Smooth muscle cell (in vitro differentiated cells): ENCODE results near the gene SMYD5. TPM values are rescaled to one million over a fixed set of nuclear protein-coding genes. Genes with fewer than 3 reads are reported as not detected.
A peak's percentile ranks its signal among the peaks of the same experiment; 100 is the strongest.

Source experiments
- DNase-seq: peaks from one replicate; lab custom pipeline; 2025; ENCODE audit not compliant: unreplicated experiment; lab: John Stamatoyannopoulos, UW
- H2AFZ ChIP-seq: fragments of 200-600 bp; sonication (generic); 2 replicates; pipeline ENCODE4 v1.6.0; 2016; ENCODE audit warnings: antibody characterized with exemption, low read depth, mild to moderate bottlenecking
- H3F3A ChIP-seq: fragments of 200-600 bp; sonication (generic); 2 replicates; pipeline ENCODE4 v1.6.0; 2017; ENCODE audit warnings: antibody characterized with exemption, low read depth
- H3K27ac ChIP-seq: fragments of 200-600 bp; sonication (generic); 2 replicates; pipeline ENCODE4 v1.5.1; 2016; ENCODE audit warnings: low read depth, mild to moderate bottlenecking
- H3K27me3 ChIP-seq: fragments of 200-600 bp; sonication (generic); 2 replicates; pipeline ENCODE4 v1.6.1; 2016; ENCODE audit warnings: low read depth, mild to moderate bottlenecking
- H3K36me3 ChIP-seq: fragments of 200-600 bp; sonication (generic); 2 replicates; pipeline ENCODE4 v1.5.1; 2016; ENCODE audit warnings: low read depth
- H3K4me1 ChIP-seq: fragments of 200-600 bp; sonication (generic); 2 replicates; pipeline ENCODE4 v1.5.1; 2016; ENCODE audit warnings: low read depth
- H3K4me2 ChIP-seq: fragments of 200-600 bp; sonication (generic); 2 replicates; pipeline ENCODE4 v1.6.0; 2016; ENCODE audit warnings: mild to moderate bottlenecking
- H3K4me3 ChIP-seq: fragments of 200-600 bp; sonication (generic); 2 replicates; pipeline ENCODE4 v1.5.1; 2016; ENCODE audit warnings: mild to moderate bottlenecking
- H3K79me2 ChIP-seq: fragments of 200-600 bp; sonication (generic); 2 replicates; pipeline ENCODE4 v1.6.0; 2016; ENCODE audit warnings: low read depth, mild to moderate bottlenecking
- H3K9ac ChIP-seq: fragments of 200-600 bp; sonication (generic); 2 replicates; pipeline ENCODE4 v1.6.0; 2016; ENCODE audit warnings: low read depth
- H3K9me3 ChIP-seq: fragments of 200-600 bp; sonication (generic); replicated peaks from 2 replicates; pipeline ENCODE4 v1.5.1; 2016; ENCODE audit warnings: low read depth
- H4K20me1 ChIP-seq: fragments of 200-600 bp; sonication (generic); 2 replicates; pipeline ENCODE4 v1.6.0; 2016; ENCODE audit warnings: low read depth
- CTCF ChIP-seq: fragments of 200-600 bp; sonication (generic); IDR thresholded peaks from 2 replicates; pipeline ENCODE4 v1.5.1; 2017; ENCODE audit warnings: borderline replicate concordance, mild to moderate bottlenecking, antibody characterized with exemption; ENCODE audit not compliant: insufficient read depth, poor library complexity, severe bottlenecking
- WGBS: methylation state at CpG from one replicate; pipeline ENCODE4 v1.1.7; 2016; ENCODE audit warnings: low lambda C conversion rate; 5-methylcytosine and 5-hydroxymethylcytosine counted together
- polyA plus RNA-seq: library from polyadenylated mRNA; unstranded; fragments of >200 nt; fragmentation: Nextera tagmentation; extraction: Ambion mirVana; gene quantifications from 2 replicates; pipeline ENCODE4 v1.2.1, GENCODE V29; 2016
- total RNA-seq: library from RNA; depleted of rRNA; stranded (reverse); fragments of >200 nt; gene quantifications from 2 replicates; pipeline ENCODE4 v1.2.3, GENCODE V29; 2014

SMYD5 gene
- total and polyA plus RNA-seq, 2 experiments from 2014 or later: 10.8 to 16.5 TPM

GRCh38 chr2:73208258-73208657, 5.8 kb upstream of the SMYD5 start:
- WGBS: 87% methylated on average over 3 of the region's 3 CpGs
- H3K27ac ChIP-seq: no peak overlapping the region
- no peak overlapping the region for H3K4me2 ChIP-seq
- H3K27me3 ChIP-seq: peaks cover 29% of the 10 kb centered on the region
- H2AFZ ChIP-seq: no peak overlapping the region
- no peaks in the 10 kb centered on the region for H3K36me3 ChIP-seq
- no peaks in the 10 kb centered on the region for H3K4me1 ChIP-seq
- no peaks in the 10 kb centered on the region for H4K20me1 ChIP-seq
- H3F3A ChIP-seq: peaks cover 5% of the 10 kb centered on the region
- no peak for DNase-seq
- H3K9ac ChIP-seq: no peak overlapping the region
- H3K79me2 ChIP-seq: no peaks in the 10 kb centered on the region
- H3K4me3 ChIP-seq: no peak overlapping the region
- no peak for TF ChIP-seq CTCF
- H3K9me3 ChIP-seq: no peaks in the 10 kb centered on the region

GRCh38 chr2:73210019-73210418, 4.0 kb upstream of the SMYD5 start:
- DNase-seq: no peak
- no peak for TF ChIP-seq CTCF
- H3K9ac ChIP-seq: no peak overlapping the region
- H3K4me2 ChIP-seq: no peak overlapping the region
- H3K27me3 ChIP-seq: peaks cover 14% of the 10 kb centered on the region
- 80% methylated on average over 4 of the region's 4 CpGs for WGBS
- H3K4me3 ChIP-seq: no peak overlapping the region
- H3K4me1 ChIP-seq: peaks cover 4% of the 10 kb centered on the region
- H3K36me3 ChIP-seq: no peaks in the 10 kb centered on the region
- H2AFZ ChIP-seq: no peak overlapping the region
- H3K9me3 ChIP-seq: no peaks in the 10 kb centered on the region
- peaks cover 7% of the 10 kb centered on the region for H3F3A ChIP-seq
- H3K79me2 ChIP-seq: peaks cover 4% of the 10 kb centered on the region
- H4K20me1 ChIP-seq: no peaks in the 10 kb centered on the region
- no peak overlapping the region for H3K27ac ChIP-seq

- Histone ChIP-seq H3K4me2 (no peak overlapping the region), H3K9me3 (no peaks in the 10 kb centered on the region), H3K4me1 (peaks cover 9% of the 10 kb centered on the region), H3F3A (peaks cover 7% of the 10 kb centered on the region), H4K20me1 (no peaks in the 10 kb centered on the region), H3K79me2 (peaks cover 11% of the 10 kb centered on the region), H2AFZ (no peak overlapping the region), H3K27ac (no peak overlapping the region), H3K4me3 (no peak overlapping the region), H3K27me3 (peaks cover 9% of the 10 kb centered on the region), H3K36me3 (no peaks in the 10 kb centered on the region), H3K9ac (no peak overlapping the region)
- 95% methylated on average over 6 of the region's 6 CpGs for WGBS
- no peak for TF ChIP-seq CTCF
- DNase-seq: no peak
Measured at GRCh38 chr2:73210696-73211095, 3.3 kb upstream of the SMYD5 start.

GRCh38 chr2:73212098-73212447, 2.0 kb upstream of the SMYD5 start:
- WGBS: 77% methylated on average over 7 of the region's 7 CpGs
- peaks cover 9% of the 10 kb centered on the region for H3K4me1 ChIP-seq
- no peak overlapping the region for H3K4me3 ChIP-seq
- H3K79me2 ChIP-seq: peaks cover 24% of the 10 kb centered on the region
- H3K36me3 ChIP-seq: no peaks in the 10 kb centered on the region
- no peak overlapping the region for H2AFZ ChIP-seq
- H3K27me3 ChIP-seq: peaks cover 4% of the 10 kb centered on the region
- DNase-seq: no peak
- peak overlapping the region; percentile 24 for H3K27ac ChIP-seq
- H3K9ac ChIP-seq: no peak overlapping the region
- H3K9me3 ChIP-seq: no peaks in the 10 kb centered on the region
- no peaks in the 10 kb centered on the region for H4K20me1 ChIP-seq
- H3K4me2 ChIP-seq: no peak overlapping the region
- peaks cover 7% of the 10 kb centered on the region for H3F3A ChIP-seq
- TF ChIP-seq CTCF: no peak
